HCEC 1CT (cell line): ENCODE data around the gene ZNF618.

Experiments
- DNase-seq: peaks from one replicate; pipeline ENCODE4 v3.0.0-alpha.2; 2017

Gene ZNF618

DNA sequence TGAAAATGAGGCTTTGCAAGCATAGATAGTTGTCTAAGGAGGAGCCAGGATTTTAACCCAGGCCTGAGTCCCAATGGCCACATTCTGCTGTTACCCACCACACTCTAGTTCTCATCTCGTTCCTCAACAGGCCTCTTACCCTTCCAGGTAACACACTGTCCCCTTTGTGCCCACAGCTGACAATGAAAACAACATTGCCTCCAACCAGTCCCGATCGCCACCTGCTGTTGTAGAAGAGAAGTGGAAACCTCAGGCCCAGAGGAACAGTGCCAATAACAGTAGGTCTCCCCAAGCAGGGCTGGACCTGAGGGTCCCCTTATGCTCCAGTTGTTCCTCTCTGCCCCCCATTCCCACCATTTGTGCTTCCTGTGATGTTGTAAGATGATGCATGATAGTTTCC is 171.6 kb downstream of the ZNF618 start:
- DNase-seq = no peak

GRCh38 chr9:114048533-114049415 is 172.7 kb downstream of the ZNF618 start:
- no peak for DNase-seq

DNA sequence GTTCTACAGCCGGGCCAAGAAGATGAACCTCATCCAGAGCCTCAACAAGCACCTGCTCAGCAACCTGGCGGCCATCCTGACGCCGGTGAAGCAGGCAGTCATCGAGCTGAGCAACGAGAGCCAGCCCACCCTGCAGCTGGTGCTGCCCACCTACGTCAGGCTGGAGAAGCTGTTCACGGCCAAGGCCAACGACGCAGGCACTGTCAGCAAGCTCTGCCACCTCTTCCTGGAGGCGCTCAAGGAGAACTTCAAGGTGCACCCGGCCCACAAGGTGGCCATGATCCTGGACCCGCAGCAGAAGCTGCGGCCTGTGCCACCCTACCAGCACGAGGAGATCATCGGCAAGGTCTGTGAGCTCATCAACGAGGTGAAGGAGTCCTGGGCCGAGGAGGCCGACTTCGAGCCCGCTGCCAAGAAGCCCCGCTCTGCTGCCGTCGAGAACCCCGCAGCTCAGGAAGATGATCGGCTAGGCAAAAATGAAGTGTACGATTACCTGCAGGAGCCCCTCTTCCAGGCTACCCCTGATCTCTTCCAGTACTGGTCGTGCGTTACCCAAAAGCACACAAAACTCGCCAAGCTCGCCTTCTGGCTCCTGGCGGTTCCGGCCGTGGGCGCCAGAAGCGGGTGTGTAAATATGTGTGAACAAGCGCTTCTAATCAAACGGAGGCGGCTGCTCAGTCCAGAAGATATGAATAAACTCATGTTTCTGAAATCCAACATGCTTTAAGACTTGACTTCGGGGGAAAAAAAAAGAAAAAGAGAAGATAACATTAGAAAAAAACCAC is 173.5 kb downstream of the ZNF618 start:
- DNase-seq = no peak

- DNase-seq = no peak
Measured at GRCh38 chr9:114050226-114050568, 174.1 kb downstream of the ZNF618 start.

DNA sequence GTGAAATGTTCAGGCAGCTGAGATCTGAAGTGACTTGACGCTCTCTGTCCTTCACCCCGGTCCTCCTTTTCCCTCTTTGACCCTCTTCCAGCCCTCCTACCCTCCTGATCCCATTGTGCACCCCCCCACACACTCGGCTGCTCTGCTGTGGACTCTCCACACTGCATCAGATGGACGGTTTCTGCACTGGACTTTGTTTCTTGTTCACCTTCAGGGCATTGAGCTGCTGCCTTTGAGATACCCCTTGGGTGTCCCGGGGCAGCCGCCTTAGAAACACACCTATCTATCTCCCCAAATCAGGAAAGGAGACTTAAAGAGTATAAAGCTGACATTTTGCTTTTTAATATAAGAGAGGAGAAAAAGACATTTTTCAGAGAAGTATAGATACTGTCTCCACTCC is 174.5 kb downstream of the ZNF618 start:
- no peak for DNase-seq

DNA sequence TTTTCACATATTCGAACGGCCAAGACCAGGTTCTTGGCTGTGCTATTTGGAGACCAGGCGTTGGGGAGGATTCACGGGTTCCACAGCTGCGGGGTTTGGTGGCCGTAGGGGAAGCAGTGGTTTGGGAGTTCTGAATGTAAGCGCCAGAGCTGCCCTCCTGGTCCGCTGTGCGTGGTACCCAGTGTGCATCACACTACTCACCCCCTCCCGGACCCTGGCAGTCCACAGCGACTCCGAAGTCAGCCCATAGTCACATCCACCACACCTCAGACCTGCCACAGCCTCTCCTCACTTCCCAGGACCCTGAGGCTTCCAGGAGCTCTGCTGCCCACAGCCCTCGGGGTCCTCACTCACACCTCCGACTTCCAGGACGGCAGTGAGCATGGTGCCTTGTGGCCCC is 175.2 kb downstream of the ZNF618 start:
- no peak for DNase-seq

- DNase-seq = no peak
Measured at GRCh38 chr9:114051706-114052105, 175.6 kb downstream of the ZNF618 start.

DNA sequence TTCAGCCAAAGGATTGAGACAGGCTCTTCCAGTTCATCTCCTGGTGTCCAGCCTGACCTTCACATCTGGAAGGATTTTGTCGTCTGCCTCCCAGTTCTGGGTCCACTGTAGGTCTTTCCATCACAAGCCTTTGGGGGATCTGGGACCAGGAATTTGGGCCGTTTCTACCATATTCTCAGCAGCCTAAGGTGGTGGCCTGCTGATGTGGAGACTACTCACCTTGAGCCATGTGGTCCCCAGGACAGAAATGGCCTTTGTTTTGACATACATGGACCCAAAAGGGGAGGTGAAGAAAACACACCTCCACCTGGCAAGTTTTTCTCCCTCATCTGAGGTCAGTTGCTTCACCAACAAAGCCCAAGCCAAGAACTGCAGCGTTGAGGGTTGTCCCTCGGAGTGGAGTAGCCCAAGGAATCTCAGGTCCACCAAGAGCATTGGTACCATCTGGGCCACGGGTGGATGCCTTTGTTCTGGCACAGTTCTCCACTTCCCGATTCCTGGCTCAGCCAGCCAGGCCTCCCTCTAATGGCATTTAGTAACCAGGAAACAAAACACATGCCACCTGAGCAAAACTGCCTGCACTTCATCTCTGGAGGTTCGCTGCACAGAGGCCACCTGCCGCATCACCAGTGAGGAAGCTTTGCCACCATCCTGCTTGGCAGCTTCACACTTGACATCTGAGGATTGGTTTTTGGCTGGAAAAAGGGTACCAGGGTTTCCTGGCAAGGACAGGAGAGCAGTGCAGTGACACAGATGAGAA is 177.3 kb downstream of the ZNF618 start:
- DNase-seq = no peak

DNA sequence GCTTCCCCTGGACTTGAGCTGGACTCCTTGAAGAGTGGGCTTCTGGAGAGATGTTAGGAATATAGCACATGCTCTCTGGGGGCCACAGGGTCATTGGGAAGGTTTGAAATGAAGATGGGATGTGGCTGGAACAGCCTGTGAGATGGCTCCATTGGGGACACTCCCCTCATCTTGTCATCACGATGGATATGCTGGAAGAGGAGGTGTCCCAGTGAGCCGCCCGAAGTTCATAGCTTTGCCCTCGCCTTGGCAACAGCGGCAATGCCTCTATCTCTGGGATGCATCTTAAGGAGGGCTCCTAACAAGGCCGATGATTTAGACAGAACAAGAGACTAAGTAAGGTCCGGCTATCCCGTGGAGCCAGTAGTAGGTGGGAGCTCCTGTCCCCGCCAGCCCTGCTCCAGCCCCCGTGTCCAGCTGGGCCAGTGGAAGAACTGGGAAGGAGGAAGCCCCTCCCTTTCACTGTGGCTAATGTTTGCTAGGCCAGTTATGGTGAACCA is 178.1 kb downstream of the ZNF618 start:
- DNase-seq = no peak

GRCh38 chr9:114055061-114055460 is 179.0 kb downstream of the ZNF618 start:
- DNase-seq = no peak

- no peak for DNase-seq
Measured at GRCh38 chr9:114055894-114056293, 179.8 kb downstream of the ZNF618 start.

DNA sequence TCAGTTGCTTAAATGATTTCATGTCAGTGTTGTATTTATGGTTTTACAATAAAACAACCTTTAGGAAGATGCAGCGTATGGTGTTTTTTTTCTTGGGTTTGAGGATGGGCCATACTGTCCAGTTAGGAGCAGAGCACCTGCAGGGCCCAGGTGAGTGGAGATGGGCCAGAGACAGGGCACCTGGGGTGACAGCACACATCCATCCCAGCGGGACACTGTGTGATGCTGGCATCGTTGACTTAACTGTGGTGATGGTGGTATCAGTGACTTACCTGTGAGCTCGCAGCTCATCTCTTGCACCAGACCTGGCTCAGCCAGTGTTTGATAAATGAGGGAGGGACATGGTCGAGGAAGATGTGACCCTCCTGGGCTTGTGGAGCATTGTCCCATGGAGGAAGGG is 180.4 kb downstream of the ZNF618 start:
- no peak for DNase-seq

GRCh38 chr9:114057161-114057885 is 181.2 kb downstream of the ZNF618 start:
- no peak for DNase-seq

DNA sequence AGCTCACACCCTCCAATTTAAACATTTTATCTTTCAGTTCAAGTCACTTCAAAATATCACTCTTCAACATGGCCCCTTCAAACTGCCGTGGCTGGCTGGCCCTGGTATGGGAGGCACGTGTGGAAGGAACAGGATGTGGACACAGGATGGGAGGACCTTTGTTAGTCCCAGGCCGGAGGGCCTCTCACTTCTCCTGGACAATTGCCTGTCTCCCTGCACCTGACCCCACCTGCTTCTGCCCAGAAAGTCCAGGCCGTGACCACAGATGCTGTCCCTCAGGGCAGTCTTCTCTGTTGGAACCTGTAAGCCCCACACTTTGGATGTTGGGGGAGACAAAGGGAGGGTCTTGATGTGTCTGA is 182.6 kb downstream of the ZNF618 start:
- DNase-seq = no peak

- no peak for DNase-seq
Measured at GRCh38 chr9:114059047-114059803, 183.1 kb downstream of the ZNF618 start.

GRCh38 chr9:114060070-114060469 is 184.0 kb downstream of the ZNF618 start:
- DNase-seq = no peak

- DNase-seq = no peak
Measured at GRCh38 chr9:114060711-114061110, 184.6 kb downstream of the ZNF618 start.

DNA sequence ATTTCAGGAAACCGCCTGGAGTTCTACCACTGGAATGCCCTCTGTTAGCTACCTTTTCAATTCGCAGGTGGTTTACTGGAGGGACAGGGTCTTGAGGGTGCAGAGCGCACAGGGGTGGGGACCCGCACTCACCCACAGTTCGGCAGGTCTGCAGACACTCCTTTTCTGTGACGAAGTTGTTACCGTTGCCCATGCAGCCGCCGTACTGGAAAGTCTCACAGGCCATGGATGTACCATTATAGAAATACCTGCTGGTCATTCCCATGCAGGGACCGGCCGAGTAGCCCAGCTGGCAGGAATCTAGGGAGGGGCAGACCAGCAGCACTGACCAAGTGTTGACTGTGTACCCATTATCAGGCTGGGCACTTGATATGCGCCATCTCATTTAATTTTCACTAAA is 185.2 kb downstream of the ZNF618 start:
- no peak for DNase-seq

- DNase-seq = no peak
Measured at GRCh38 chr9:114061830-114062474, 185.8 kb downstream of the ZNF618 start.

- DNase-seq = no peak
Measured at GRCh38 chr9:114065304-114065703, 189.2 kb downstream of the ZNF618 start.

DNA sequence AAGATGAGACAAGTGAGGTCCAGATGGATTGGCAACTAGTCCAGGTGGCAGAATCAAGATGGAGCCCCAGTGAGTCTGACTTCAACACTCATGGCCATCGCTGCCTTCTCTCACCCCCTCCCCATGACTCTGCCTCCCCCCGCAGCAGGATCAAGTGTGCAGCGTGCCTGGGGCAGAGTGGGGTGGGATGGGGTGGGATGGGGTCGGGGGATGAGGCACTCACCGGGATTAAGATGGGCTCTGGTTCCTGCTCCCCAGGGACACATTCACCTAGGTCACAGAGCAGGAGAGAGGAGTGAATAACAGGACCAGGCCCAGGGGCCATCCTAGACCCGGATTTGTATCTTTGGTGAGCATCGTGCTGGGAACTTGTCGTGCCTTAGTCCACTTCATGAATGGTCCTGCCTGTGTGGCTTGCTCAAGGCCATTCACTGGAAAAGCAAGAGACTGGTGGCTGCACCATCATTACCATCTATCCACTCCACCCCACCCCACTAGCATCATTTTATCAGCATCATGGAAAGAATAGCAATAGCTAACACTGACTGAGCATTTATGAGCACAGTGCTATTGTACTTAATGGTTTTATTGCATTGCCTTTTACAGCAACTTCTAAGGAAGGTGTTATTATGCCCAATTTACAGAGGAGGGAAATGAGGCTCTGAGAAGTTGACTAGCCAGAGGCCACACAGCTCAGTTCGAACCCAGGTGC is 193.5 kb downstream of the ZNF618 start:
- DNase-seq = no peak
